Measurements from ENCODE around the gene AP5Z1.

GRCh38 chr7:4755045-4755444, 20.4 kb upstream of the AP5Z1 start:
- no peak for TF ChIP-seq POLR2A (IDR thresholded peaks at IDR 0.05; ENCODE audit: low read length)
- TF ChIP-seq RAD21 (conservative IDR thresholded peaks at IDR 0.05 in 1 of 2, IDR thresholded peaks at IDR 0.05 in 1 of 2) = no peak
- TF ChIP-seq REST (IDR thresholded peaks at IDR 0.05) = no peak
- no peak for TF ChIP-seq HDAC2 (IDR thresholded peaks at IDR 0.05)
- TF ChIP-seq EP300 (IDR thresholded peaks at IDR 0.05) = no peak
- TF ChIP-seq CHD4 (IDR thresholded peaks at IDR 0.05; ENCODE audit: borderline replicate concordance) = no peak
- no peak for TF ChIP-seq CTCF (IDR thresholded peaks at IDR 0.05)
